ENCODE measurements around the gene TAF1. TPM values are rescaled to one million over a fixed set of nuclear protein-coding genes. Genes with fewer than 3 reads are reported as not detected.
"Not testable (repeated sequence)": the region's sequence is repeated elsewhere in the genome, so short reads cannot be mapped to it uniquely, and the experiment has no call there.

The TAF1 gene
- total RNA-seq, 2 donors from 2014 or later, result 25.2 to 31.6 TPM

DNA sequence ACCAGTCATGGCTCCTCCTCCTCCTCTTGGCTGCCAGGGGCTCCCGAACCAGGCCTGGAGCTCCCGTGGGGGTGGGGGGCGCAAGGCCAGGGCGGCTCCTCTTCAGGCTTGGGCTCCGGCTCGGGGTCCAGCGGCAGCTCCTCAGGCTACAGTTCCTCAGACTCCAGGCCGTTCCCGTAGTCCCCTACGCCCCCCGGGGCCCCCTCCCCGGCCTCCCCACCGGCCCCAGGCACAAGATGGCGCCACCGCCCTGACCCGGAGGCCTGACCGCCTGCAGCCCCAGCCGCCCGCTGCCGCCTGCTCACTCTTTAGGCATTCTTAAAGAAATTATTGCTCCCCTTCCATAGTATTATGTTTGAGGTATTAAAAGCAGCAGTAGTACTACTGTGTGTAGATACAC lies 54.5 kb downstream of the TAF1 start:
- intact Hi-C loops (cut with DNase I, micrococcal nuclease), result no loop called here
- ATAC-seq, result no peak
- no peak for DNase-seq

DNA sequence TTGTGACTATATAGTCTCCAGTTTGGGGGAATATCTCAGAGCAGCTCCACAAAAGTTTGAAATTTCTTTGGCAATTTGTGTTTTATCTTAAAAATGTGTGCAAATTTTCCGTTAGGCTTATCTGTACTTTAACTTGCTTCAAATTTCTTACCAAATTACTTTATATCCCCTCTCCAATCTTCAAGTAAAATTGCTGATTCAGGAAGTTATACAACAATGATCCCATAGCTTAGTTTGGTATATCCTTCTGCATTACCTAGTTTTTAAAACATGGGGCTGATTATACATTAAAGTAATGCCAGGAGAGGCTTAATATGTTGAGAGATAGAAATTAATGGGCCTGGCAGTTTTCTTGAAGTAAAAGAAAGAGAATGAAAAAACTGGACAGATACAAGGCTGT lies 66.6 kb downstream of the TAF1 start:
- intact Hi-C loops (cut with DNase I, micrococcal nuclease), result no loop called here
- DNase-seq (no peak), ATAC-seq (no peak)

DNA sequence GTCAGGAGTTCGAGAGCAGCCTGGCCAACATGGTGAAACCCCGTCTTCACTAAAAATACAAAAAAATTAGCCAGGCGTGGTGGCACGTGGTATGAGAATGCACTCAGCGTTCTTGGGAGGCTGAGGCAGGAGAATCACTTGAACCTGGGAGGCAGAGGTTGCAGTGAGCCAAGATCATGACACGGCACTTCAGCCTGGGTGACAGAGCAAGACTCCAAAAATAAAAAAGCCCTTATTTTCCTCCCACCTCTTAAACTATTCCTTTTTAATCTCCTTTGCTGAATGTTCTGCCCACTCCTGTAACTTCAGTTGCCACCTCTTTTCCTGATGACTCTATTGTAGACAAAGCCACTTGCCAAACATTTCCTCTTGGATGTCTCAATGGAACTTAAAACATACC lies 72.6 kb downstream of the TAF1 start:
- intact Hi-C loops (cut with DNase I, micrococcal nuclease), result no loop called here
- no peak for DNase-seq
- no peak for ATAC-seq

DNA sequence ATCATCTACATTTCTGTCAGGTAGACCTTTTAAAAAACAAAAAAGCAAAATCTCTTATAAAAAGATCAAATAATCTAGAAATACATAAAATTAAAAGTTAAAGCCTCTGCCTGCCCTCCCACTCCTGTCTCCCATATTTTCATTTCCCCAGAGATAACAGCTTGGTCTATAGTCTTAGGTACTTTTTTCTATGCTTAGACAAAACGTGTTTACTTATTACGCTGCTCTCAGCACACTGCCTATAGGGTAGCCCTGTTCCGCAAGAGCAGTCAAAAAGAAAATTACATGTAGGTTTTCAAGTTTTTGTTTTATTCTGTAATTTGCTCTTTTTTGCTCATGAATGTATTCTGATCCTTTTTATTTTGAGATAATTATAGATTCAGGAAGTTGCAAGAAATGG lies 73.3 kb downstream of the TAF1 start:
- ATAC-seq (no peak), DNase-seq (no peak)
- intact Hi-C loops (cut with DNase I, micrococcal nuclease), result no loop called here

DNA sequence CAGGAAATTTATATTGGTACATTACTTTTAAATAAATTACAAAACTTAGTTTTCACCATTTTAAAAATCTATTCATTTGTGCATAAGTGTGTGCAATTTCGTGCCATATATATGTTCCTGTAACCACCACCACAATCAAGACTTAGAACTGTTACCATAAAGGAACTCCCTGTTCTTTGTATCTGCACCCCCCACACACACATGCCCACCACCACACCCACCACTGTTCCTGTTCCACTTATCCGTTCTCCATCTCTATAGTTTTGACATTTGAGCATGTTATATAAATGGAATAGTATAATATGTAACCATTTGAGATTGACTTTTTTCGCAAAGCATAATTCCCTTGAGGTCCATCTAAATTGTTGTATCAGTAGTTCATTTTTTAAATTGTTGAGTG lies 73.7 kb downstream of the TAF1 start:
- intact Hi-C loops (cut with DNase I, micrococcal nuclease), result no loop called here
- ATAC-seq, result no peak
- no peak for DNase-seq

DNA sequence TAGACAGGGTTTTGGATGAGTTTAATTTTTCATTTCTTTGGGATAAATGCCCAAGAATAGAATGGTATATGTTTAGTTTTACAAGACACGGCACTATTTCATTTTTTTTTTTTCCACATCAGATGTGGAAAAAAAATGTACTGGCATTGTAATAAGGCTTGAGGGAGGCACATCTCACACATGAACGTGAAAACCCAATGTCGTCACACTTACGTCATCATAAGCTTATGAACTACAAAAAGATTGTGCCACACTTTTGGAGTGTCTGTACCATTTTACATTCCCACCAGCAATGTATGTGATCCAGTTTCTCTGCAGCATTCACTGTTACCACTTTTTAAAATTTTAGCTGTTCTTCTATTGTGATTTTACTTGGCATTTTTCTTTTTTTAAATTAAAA lies 74.2 kb downstream of the TAF1 start:
- DNase-seq (no peak), ATAC-seq (no peak)
- intact Hi-C loops (cut with DNase I, micrococcal nuclease), result no loop called here

DNA sequence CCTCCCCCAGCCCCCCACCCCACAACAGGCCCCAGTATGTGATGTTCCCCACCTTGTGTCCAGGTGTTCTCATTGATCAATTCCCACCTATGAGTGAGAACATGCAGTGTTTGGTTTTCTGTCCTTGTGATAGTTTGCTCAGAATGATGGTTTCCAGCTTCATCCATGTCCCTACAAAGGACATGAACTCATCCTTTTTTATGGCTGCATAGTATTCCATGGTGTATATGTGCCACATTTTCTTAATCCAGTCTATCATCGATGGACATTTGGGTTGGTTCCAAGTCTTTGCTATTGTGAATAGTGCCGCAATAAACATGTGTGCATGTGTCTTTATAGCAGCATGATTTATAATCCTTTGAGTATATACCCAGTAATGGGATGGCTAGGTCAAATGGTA lies 75.7 kb downstream of the TAF1 start:
- DNase-seq, result not testable (repeated sequence)

DNA sequence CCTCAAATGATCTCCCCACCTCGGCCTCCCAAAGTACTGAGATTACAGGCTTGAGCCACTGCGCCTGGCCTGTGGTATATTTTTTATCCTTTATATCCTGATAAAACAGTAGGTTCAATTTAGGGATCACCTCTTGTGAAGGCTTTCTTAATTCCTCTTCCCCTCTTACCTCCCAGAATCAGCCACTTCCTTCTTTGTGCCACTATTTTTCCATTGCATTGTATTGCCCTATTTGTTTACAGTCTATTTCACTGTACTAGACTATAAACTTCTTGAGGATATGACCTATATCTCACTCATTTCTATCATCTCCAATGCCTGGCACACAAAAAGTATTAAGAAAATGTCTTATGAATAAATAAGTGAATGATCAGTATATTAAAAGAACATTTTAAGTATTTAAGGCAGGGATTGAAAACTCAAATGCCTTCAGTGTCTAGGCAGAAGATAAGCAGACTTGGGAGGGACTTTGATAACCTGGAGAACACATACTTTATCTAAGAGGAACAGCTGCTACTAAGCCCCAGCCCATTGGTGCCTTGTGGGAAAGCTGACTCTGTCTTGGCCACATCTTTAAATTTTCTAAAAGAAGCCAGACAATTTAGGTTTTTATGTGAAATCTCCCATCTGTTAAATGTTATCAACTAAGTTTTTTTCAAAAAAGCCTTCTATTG lies 84.4 kb downstream of the TAF1 start:
- ATAC-seq (no peak), DNase-seq (no peak)
- intact Hi-C loops (cut with DNase I, micrococcal nuclease), result no loop called here

More for the DNA sequence above, 75.7 kb downstream of the TAF1 start:
- intact Hi-C loops (cut with DNase I, micrococcal nuclease); ATAC-seq: not testable (repeated sequence)

DNA sequence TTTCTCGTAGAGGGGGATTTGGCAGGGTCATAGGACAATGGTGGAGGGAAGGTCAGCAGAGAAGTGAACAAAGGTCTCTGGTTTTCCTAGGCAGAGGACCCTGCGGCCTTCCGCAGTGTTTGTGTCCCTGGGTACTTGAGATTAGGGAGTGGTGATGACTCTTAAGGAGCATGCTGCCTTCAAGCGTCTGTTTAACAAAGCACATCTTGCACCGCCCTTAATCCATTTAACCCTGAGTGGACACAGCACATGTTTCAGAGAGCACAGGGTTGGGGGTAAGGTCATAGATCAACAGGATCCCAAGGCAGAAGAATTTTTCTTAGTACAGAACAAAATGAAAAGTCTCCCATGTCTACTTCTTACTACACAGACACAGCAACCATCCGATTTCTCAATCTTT lies 85.4 kb downstream of the TAF1 start:
- intact Hi-C loops (cut with DNase I, micrococcal nuclease); DNase-seq: not testable (repeated sequence)

DNA sequence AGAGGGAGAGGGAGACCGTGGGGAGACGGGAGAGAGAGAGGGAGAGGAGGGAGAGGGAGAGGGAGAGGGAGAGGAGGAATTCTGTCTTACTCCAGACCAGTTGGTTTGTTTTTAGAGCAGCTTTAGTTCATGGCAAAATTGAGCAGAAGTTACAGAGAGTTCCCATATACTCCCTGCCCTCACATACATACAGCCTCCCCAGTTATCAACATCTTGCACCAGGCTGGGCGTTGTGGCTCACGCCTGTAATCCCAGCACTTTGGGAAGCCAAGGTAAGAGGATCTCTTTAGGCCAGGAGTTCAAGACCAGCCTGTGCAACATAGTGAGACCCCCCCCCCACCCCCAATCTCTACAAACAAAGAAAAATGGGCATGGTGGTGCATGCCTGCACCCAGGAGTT lies 86.9 kb downstream of the TAF1 start:
- ATAC-seq, result no peak
- intact Hi-C loops (cut with DNase I, micrococcal nuclease), result no loop called here
- DNase-seq, result no peak

More for the DNA sequence above, 85.4 kb downstream of the TAF1 start:
- not testable (repeated sequence) for ATAC-seq

DNA sequence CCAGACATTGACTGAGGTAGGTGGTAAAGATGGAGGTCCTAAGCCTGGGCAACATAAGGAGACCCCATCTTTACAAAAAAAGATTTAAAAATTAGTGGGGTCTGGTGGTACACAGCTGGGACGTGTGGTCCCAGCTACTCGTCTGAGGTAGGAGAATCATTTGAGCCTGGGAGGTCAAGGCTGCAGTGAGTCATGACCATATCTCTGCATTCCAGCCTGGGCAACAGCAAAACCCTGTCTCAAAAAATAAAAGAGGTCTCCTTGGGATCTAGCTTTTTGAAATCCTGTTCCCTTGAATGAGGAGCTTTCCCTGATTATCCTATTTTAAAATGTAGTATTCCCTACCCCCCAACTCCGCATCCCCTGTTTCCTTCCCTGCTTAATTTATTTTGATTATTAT lies 88.1 kb downstream of the TAF1 start:
- DNase-seq, result no peak
- no peak for ATAC-seq
- intact Hi-C loops (cut with DNase I, micrococcal nuclease), result no loop called here

DNA sequence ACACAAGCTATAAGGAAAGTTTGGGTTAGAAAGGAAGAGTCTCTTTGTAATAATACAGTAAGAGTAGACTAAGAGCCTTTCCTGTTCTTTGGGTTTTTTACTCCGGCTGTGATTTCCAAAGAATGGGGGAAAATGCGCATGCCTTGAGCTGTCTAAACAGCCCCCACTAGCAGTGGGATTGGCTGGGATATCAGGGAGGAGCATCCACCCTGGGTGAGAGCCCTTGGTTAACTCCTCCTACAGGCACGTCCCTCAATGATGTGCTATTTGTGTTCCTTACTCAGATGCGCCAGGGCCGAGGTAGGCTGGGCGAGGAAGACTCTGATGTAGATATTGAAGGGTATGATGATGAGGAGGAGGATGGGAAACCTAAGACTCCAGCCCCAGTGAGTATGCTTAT lies 92.7 kb downstream of the TAF1 start:
- intact Hi-C loops (cut with DNase I, micrococcal nuclease), result no loop called here
- ATAC-seq (no peak), DNase-seq (no peak)

DNA sequence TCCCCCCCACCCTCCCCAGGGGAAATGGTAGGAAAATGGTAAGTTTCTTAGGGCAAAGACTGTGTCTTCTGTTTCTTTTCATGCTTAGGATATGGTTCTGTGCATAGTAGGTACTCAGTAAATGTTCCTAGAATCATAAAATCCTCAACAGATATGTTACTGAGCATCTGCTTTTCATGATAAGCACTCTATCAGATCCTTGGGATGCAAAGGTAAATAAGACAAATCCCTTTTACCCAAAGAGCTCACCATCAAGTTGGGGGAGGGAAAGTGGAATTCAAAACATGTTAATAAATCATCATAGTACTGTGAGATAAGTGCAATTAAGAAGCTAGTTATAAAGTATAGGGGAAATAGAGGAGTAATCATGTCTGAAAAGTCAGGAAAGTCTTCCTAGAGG lies 98.8 kb downstream of the TAF1 start:
- ATAC-seq (no peak), DNase-seq (no peak)
- intact Hi-C loops (cut with DNase I, micrococcal nuclease), result no loop called here

DNA sequence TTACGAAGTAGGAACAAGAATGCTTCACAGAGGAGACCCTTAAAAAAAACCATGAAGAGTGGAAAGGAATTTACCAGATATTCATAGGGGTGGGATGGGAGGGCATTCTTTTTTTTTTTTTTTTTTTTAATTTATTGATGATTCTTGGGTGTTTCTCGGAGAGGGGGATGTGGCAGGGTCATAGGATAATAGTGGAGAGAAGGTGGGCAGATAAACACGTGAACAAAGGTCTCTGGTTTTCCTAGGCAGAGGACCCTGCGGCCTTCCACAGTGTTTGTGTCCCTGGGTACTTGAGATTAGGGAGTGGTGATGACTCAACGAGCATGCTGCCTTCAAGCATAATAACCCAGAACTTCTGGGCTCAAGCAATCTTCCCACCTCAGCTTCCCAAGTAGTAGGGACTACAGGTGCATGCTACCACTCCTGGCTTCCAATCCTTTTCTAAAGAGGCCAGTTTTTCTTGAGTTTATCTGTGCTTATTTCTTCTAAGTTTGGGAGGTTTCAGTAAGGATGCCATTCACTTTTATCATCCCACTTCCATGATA lies 100.9 kb downstream of the TAF1 start:
- intact Hi-C loops (cut with DNase I, micrococcal nuclease), result no loop called here
- DNase-seq (no peak), ATAC-seq (no peak)

DNA sequence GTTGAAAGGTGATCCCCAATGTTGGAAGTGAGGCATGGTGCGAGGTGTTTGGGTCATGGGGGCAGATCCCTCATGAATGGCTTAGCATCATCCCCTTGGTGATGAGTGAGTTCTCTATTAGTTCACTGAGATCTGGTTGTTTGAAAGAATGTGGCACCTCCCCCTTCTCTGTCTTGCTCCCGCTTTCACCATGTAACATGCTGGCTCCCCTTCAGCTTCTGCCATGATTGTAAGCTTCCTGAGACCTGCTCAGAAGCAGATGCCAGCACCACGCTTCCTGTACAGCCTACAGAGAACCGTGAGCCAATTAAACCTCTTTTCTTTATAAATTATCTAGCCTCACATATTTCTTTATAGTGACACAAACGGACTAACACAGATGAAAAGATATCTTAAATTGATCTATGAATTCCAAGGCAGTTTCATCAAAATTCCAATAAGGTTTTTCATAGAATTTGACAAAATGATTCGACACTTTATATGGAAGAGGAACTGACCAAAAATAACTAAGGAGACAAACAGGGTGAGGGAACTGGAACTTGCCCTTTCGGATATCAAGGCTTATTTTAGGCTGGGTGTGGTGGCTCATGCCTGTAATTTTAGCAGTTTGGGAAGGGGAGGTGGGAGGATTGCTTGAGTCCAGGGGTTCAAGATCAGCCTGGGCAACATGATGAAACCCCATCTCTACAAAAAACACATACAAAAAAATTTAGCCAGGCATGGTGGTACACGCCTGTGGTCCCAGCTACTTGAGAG lies 109.8 kb downstream of the TAF1 start:
- no peak for DNase-seq
- intact Hi-C loops (cut with DNase I, micrococcal nuclease), result no loop called here
- ATAC-seq, result no peak

DNA sequence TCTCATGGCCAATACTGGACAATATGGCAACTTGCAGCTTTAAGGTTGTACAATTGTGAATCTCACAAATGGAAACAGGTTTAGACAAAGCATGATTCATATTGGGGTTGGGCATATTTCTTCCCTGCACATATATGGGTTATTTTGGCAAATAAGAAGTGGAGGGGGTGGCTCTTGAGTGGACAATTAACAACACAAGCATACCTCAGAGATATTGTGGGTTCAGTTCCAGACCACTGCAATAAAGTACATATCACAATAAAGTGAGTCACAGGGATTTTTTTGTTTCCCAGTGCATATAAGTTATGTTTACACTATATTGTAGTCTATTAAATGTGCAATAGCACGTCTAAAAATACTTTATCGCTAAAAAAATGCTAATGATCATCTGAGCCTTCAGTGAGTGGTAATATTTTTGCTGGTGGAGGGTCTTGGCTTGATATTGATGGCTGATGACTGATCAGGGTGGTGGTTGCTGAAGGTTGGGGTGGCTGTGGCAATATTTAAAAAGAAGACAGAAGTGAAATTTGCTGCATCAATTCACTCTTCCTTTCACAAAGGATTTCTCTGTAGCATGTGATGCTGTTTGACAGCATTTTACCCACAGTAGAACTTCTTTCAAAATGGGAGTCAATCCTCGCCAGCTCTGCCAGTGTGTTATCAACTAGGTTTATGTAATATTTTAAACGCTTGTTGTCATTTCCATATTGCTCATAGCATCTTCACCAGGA lies 116.2 kb downstream of the TAF1 start:
- ATAC-seq (no peak), DNase-seq (no peak)
- intact Hi-C loops (cut with DNase I, micrococcal nuclease), result no loop called here

DNA sequence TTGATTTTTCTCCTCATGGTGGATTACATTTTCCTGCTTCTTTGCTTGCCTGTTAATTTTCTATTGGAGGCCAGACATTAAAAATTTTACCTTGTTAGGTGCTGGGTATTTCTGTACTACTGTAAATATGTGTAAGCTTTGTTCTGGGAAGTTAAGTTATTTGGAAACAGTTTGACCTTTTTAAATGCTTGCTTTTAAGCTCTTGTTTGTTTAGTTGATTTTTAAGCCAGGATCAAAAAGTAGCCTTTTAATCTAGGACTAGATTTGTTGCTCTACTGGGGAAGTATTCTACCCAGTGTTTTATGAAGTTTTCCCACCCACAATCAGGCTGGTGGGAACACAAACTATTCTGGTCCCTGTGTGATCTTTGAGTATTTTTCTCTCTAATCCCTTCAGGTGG lies 121.7 kb downstream of the TAF1 start:
- DNase-seq (no peak), ATAC-seq (no peak)
- intact Hi-C loops (cut with DNase I, micrococcal nuclease), result no loop called here

DNA sequence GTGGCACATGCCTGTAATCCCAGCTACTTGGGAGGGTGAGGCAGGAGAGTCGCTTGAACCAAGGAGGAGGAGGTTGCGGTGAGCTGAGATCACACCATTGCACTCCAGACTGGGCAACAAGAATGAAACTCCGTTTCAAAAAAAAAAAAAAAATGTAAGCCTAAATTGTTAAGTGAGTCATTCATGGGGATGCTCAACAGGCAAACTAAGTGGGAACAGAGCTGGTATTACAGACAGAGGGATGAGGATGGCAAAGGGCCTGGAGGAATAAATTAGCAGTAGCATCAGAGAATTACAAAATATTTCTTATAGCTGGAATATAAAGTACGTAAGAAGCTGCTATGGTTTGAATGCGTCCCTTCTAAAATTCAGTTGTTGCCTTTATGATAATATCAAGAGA lies 123.4 kb downstream of the TAF1 start:
- DNase-seq (no peak), ATAC-seq (no peak)
- intact Hi-C loops (cut with DNase I, micrococcal nuclease), result no loop called here

DNA sequence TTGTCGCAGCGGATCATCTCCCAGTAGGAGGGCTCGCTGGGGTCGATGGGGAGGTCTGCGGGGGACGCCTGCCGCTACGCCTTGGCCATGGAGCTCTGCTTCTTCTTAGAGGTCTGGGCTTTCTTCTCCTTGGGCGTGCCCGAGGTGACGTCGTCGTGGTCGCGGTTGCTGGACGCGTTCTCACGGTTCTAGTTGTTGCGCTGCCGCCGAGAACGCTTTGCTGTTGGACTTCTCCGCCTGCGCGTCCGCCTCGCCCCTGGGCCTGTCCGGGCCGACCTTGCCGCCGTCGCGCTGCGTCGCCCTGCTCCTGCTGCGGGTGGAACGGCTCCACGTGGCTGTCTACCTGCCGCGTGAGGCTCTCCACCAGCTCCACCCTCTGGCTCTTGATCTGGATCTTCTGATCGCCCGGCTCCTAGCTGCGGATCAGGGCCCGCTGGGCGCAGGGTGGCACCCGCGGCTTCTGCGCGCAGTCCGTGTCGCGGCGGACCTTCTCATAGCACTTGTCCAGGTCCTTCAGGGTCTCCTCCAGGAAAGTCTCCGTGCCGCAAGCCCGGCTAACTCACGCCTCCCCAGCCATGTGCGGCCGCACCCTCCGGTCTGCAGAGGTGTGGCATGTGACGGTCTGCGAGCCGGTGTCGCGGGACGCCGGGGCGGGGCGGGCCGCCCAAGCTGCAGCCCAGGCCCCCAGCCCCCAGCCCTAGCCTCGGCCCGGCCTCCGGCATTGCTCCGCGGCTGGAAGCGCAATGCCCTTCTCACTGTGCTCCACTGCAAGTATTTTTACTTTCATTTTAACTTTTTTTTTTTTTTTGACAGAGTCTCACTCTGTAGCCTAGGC lies 126.3 kb downstream of the TAF1 start:
- ATAC-seq (peak; percentile 96), DNase-seq (peak; percentile 34 to 53)
- intact Hi-C loops (cut with DNase I, micrococcal nuclease), result no loop called here

Data from left colon (tissue), 2 donors.